HCT116 (cell line): ENCODE results near the gene SLX9. TPM values are rescaled to one million over a fixed set of nuclear protein-coding genes. Genes with fewer than 3 reads are reported as not detected.

Source experiments
- ATAC-seq: fragments of 200-7000 bp; cut with Tn5 transposase; 2 replicates; pipeline ENCODE4 v1.9.1; 2020; ENCODE audit warnings: mild to moderate bottlenecking, moderate library complexity
- BruUV-seq: library from RNA; stranded (reverse); fragments of 400-500 nt; replicated peaks from 2 replicates; lab custom pipeline; 2021; lab: Mats Ljungman, UMichigan
- CTCF ChIA-PET: fragments of 300-600 bp; sonication (Branson Sonifier 250); formaldehyde crosslinking; loops from one replicate; lab custom pipeline; 2021; ENCODE audit warnings: antibody characterized with exemption; lab: Charles Lee
- POLR2A ChIA-PET: fragments of 300-600, 350-600 bp; sonication (Branson Sonifier 250); formaldehyde crosslinking; loops from one replicate; lab custom pipeline; 2021; ENCODE audit warnings: antibody characterized with exemption; lab: Charles Lee
- RAD21 ChIA-PET, 2 experiments: fragments of 300-600 bp; sonication (Branson Sonifier 250); formaldehyde crosslinking; loops; one replicate each; lab custom pipeline; 2023; ENCODE audit warnings: low total read pairs in 2 of 2; ENCODE audit not compliant: uncharacterized antibody in 2 of 2, unreplicated experiment in 2 of 2, low non-redundant PET in 1 of 2; lab: Charles Lee
- DNase-seq: peaks from one replicate; pipeline ENCODE4 v3.0.0-alpha.2; 2010; ENCODE audit warnings: low read depth, low spot score
- H2AFZ ChIP-seq: fragments of 200-600 bp; shearing (Covaris generic), sonication (generic); 2 replicates; pipeline ENCODE4 v1.6.1; 2017; ENCODE audit warnings: low read depth, mixed run types, mixed read lengths, antibody characterized with exemption, low read length; ENCODE audit not compliant: poor library complexity, severe bottlenecking
- H3K27ac ChIP-seq: 2 replicates; pipeline ENCODE4 v1.5.1; 2012; ENCODE audit warnings: low read depth, low read length
- H3K27me3 ChIP-seq: fragments of 200-600 bp; sonication (generic); 2 replicates; pipeline ENCODE4 v1.6.1; 2016; ENCODE audit warnings: mixed run types, low read length, mixed read lengths; ENCODE audit not compliant: insufficient read depth
- H3K36me3 ChIP-seq, 2 experiments: fragments of 200-500 bp in 1 of 2; fragments of 200-600 bp in 1 of 2; sonication (Bioruptor generic) in 1 of 2; sonication (generic) in 1 of 2; 2 replicates each; pipeline versions ENCODE4 v1.5.1 to v1.6.1; 2014 to 2016; ENCODE audit warnings: low read length in 2 of 2, inconsistent platforms in 1 of 2, mixed read lengths in 1 of 2, mixed run types in 1 of 2; ENCODE audit not compliant: insufficient read depth in 2 of 2, control insufficient read depth in 1 of 2
- H3K4me1 ChIP-seq, 2 experiments: fragments of 200-600 bp in 1 of 2; sonication (generic) in 1 of 2; 2 replicates each; pipeline versions ENCODE4 v1.5.1 to v1.6.1; 2012 to 2017; ENCODE audit warnings: low read length in 2 of 2, inconsistent platforms in 1 of 2, mild to moderate bottlenecking in 1 of 2, mixed read lengths in 1 of 2, mixed run types in 1 of 2, moderate library complexity in 1 of 2; ENCODE audit not compliant: insufficient read depth in 2 of 2, control insufficient read depth in 1 of 2
- H3K4me2 ChIP-seq: fragments of 200-600 bp; sonication (generic); 2 replicates; pipeline ENCODE4 v1.6.1; 2017; ENCODE audit warnings: mixed run types, low read length, mixed read lengths
- H3K4me3 ChIP-seq, 2 experiments: fragments of 200-600 bp in 1 of 2; sonication (generic) in 1 of 2; replicated peaks in 1 of 2; 2 replicates each; pipeline ENCODE4 v1.5.1; 2011 to 2016; ENCODE audit warnings: low read length in 2 of 2, control low read depth in 1 of 2, low read depth in 1 of 2, mild to moderate bottlenecking in 1 of 2, mixed read lengths in 1 of 2, mixed run types in 1 of 2
- H3K79me2 ChIP-seq: fragments of 200-600 bp; sonication (generic); 2 replicates; pipeline ENCODE4 v1.6.1; 2017; ENCODE audit warnings: mild to moderate bottlenecking, mixed run types, low read length, moderate library complexity, mixed read lengths; ENCODE audit not compliant: insufficient read depth
- H3K9ac ChIP-seq: fragments of 200-600 bp; sonication (generic); 2 replicates; pipeline ENCODE4 v1.6.1; 2016; ENCODE audit warnings: low read length, mixed read lengths
- H3K9me2 ChIP-seq: fragments of 200-600 bp; sonication (generic), shearing (Covaris generic); 2 replicates; pipeline ENCODE4 v1.6.1; 2017; ENCODE audit warnings: mixed run types, mild to moderate bottlenecking, moderate library complexity; ENCODE audit not compliant: insufficient read depth
- H3K9me3 ChIP-seq, 2 experiments: fragments of 200-500 bp in 1 of 2; fragments of 200-600 bp in 1 of 2; sonication (Bioruptor generic) in 1 of 2; sonication (generic) in 1 of 2; 2 replicates each; pipeline ENCODE4 v1.6.1; 2014 to 2017; ENCODE audit warnings: low read length in 2 of 2, mixed read lengths in 2 of 2, inconsistent platforms in 1 of 2, low read depth in 1 of 2, mild to moderate bottlenecking in 1 of 2, mixed run types in 1 of 2, moderate library complexity in 1 of 2; ENCODE audit not compliant: control insufficient read depth in 1 of 2, insufficient read depth in 1 of 2
- H4K20me1 ChIP-seq: fragments of 200-600 bp; sonication (generic), shearing (Covaris generic); 2 replicates; pipeline ENCODE4 v1.6.1; 2017; ENCODE audit warnings: mixed run types, mild to moderate bottlenecking, moderate library complexity; ENCODE audit not compliant: insufficient read depth
- ATF3 ChIP-seq: IDR thresholded peaks from 2 replicates; pipeline ENCODE4 v1.6.1; 2012
- CBX3 ChIP-seq: IDR thresholded peaks from 2 replicates; pipeline ENCODE4 v1.6.1; 2012; ENCODE audit warnings: low read depth
- CTCF ChIP-seq, 3 experiments: fragments of 200-600 bp in 1 of 3; sonication (generic) in 1 of 3; IDR thresholded peaks in 2 of 3; conservative IDR thresholded peaks in 1 of 3; 2 replicates each; pipeline ENCODE4 v1.5.1; 2012 to 2017; ENCODE audit warnings: low read depth in 2 of 3, low read length in 2 of 3, antibody characterized with exemption in 1 of 3, borderline replicate concordance in 1 of 3, control low read depth in 1 of 3, mild to moderate bottlenecking in 1 of 3, mixed read lengths in 1 of 3, mixed run types in 1 of 3, moderate library complexity in 1 of 3; ENCODE audit not compliant: insufficient read depth in 1 of 3
- EGR1 ChIP-seq: IDR thresholded peaks from 2 replicates; pipeline ENCODE4 v1.6.1; 2012; ENCODE audit warnings: low read depth
- ELF1 ChIP-seq: IDR thresholded peaks from 2 replicates; pipeline ENCODE4 v1.6.1; 2012; ENCODE audit warnings: low read depth, borderline replicate concordance
- EZH2phosphoT487 ChIP-seq: fragments of 200-600 bp; IDR thresholded peaks from 2 replicates; pipeline ENCODE4 v1.6.1; 2018; ENCODE audit warnings: antibody characterized with exemption, borderline replicate concordance
- FOSL1 ChIP-seq: IDR thresholded peaks from 2 replicates; pipeline ENCODE4 v1.6.1; 2012; ENCODE audit warnings: low read depth
- JUND ChIP-seq: IDR thresholded peaks from 2 replicates; pipeline ENCODE4 v1.6.1; 2012
- MAX ChIP-seq: IDR thresholded peaks from 2 replicates; pipeline ENCODE4 v1.6.1; 2012
- POLR2AphosphoS5 ChIP-seq: IDR thresholded peaks from 2 replicates; pipeline ENCODE4 v1.6.1; 2011; ENCODE audit warnings: mild to moderate bottlenecking, low read depth, low read length, moderate library complexity
- RAD21 ChIP-seq: IDR thresholded peaks from 2 replicates; pipeline ENCODE4 v1.6.1; 2012; ENCODE audit warnings: low read depth, mild to moderate bottlenecking
- REST ChIP-seq: IDR thresholded peaks from 2 replicates; pipeline ENCODE4 v1.6.1; 2012; ENCODE audit warnings: low read depth
- SIN3A ChIP-seq: IDR thresholded peaks from 2 replicates; pipeline ENCODE4 v1.6.1; 2012; ENCODE audit warnings: low read depth
- SP1 ChIP-seq: IDR thresholded peaks from 2 replicates; pipeline ENCODE4 v1.6.1; 2012; ENCODE audit warnings: low read depth
- SRF ChIP-seq: IDR thresholded peaks from 2 replicates; pipeline ENCODE4 v1.6.1; 2012; ENCODE audit warnings: low read depth
- TCF7L2 ChIP-seq: IDR thresholded peaks from 2 replicates; pipeline ENCODE4 v1.7.0; 2011; ENCODE audit warnings: borderline replicate concordance, inconsistent platforms; ENCODE audit not compliant: insufficient read depth, insufficient read length; ENCODE audit errors: extremely low read depth
- ZBTB33 ChIP-seq: IDR thresholded peaks from 2 replicates; pipeline ENCODE4 v1.6.1; 2011; ENCODE audit warnings: mild to moderate bottlenecking, low read length, moderate library complexity; ENCODE audit not compliant: insufficient replicate concordance; ENCODE audit errors: extremely low read depth
- ZFX ChIP-seq: fragments of 450-650 bp; IDR thresholded peaks from 2 replicates; pipeline ENCODE4 v1.6.1; 2017
- intact Hi-C: fragments of 100-400 bp; cut with micrococcal nuclease; formaldehyde crosslinking; loops from 2 replicates; pipeline ENCODE4 v1.10.0; 2022
- total RNA-seq: library from RNA; stranded (reverse); gene quantifications from one replicate; pipeline ENCODE4 v1.2.1, GENCODE V29; 2021; ENCODE audit not compliant: unreplicated experiment

The SLX9 gene
- total RNA-seq, 1 experiment from 2014 or later = 61.9 TPM

GRCh38 chr21:44917446-44918106 is 22.3 kb upstream of the SLX9 start (continued):
- TF ChIP-seq REST = no peak
- no peak for TF ChIP-seq ZFX

- H3K27me3 ChIP-seq = peaks cover 25% of the 10 kb centered on the region
- H3K9me3 ChIP-seq = no peaks in the 10 kb centered on the region
- ATAC-seq = no peak
- no peaks in the 10 kb centered on the region for H4K20me1 ChIP-seq
- no TSS peak for BruUV-seq
- no peaks in the 10 kb centered on the region for H3K79me2 ChIP-seq
- intact Hi-C loops = no loop called here
- CTCF ChIA-PET = interaction anchor here (1.3 kb wide), 1 partner anchor 26 kb away, joined by 3 read pairs; no protein-coding TSS in a partner anchor
- no peak for DNase-seq
- H3K9me2 ChIP-seq = no peaks in the 10 kb centered on the region
- H3K4me2 ChIP-seq = no peak overlapping the region
- peaks cover 2 to 38% of the 10 kb centered on the region in 2 experiments; a peak in 3 of 4 replicates for H3K4me1 ChIP-seq
- no peaks in the 10 kb centered on the region for H3K36me3 ChIP-seq
- H3K27ac ChIP-seq = no peak overlapping the region
- RAD21 ChIA-PET = no interaction called here
- POLR2A ChIA-PET = interaction anchor here (1.6 kb wide), 1 partner anchor 9 kb away, joined by 5 read pairs; no protein-coding TSS in a partner anchor
- no peak overlapping the region for H2AFZ ChIP-seq
- no peak overlapping the region for H3K9ac ChIP-seq
- no peak overlapping the region for H3K4me3 ChIP-seq
- TF ChIP-seq TCF7L2 = no peak
- TF ChIP-seq SP1 = no peak
- TF ChIP-seq RAD21 = no peak
- no peak for TF ChIP-seq JUND
- TF ChIP-seq EZH2phosphoT487 = no peak
- TF ChIP-seq SIN3A = no peak
- TF ChIP-seq ZBTB33 = no peak
- TF ChIP-seq ZFX = no peak
- TF ChIP-seq ATF3 = no peak
- TF ChIP-seq CBX3 = no peak
- no peak for TF ChIP-seq ELF1
- no peak for TF ChIP-seq FOSL1
- no peak for TF ChIP-seq MAX
- TF ChIP-seq POLR2AphosphoS5 = no peak
- TF ChIP-seq CTCF (IDR thresholded peaks at IDR 0.05 in 2 of 3, conservative IDR thresholded peaks at IDR 0.05 in 1 of 3; ENCODE audit: borderline replicate concordance in 1 of 3, insufficient read depth in 1 of 3, low read depth in 2 of 3, low read length in 2 of 3) = no peak
- no peak for TF ChIP-seq EGR1
- TF ChIP-seq SRF = no peak
Observed at GRCh38 chr21:44918107-44918470, 21.7 kb upstream of the SLX9 start.
